K562 (cell line): ENCODE results near the gene ZNF280D.

Experiments
- BDP1 ChIP-seq: IDR thresholded peaks from 3 replicates; pipeline ENCODE4 v1.6.1; 2011; ENCODE audit not compliant: insufficient read length, insufficient read depth
- MGA ChIP-seq: fragments of 450-650 bp; IDR thresholded peaks from 2 replicates; pipeline ENCODE4 v1.6.1; 2016; ENCODE audit warnings: mild to moderate bottlenecking, moderate library complexity
- TF ChIP-seq, protein P1 (sequence below): sonication (generic); formaldehyde crosslinking; IDR thresholded peaks from 2 replicates; pipeline ENCODE4 v1.8.1; 2023; ENCODE audit warnings: mild to moderate bottlenecking, missing genetic modification reagents

DNA sequence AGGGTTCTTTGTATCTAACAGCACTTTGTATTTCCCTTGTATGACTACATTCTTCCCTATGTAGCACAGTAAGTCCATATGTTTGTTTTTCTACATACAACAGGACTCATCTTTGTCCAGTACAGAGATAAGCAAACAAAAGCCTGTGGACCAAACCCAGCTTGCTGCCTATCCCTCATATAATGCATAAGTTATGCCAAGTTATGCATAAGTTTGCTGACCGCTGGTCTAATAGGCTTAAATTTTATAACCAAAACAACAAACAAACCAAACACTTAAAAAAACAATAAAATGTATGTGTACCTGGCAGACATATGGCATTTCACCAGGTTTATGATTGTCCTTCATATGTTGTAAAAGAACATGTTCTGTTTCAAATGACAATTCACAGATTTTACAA, 56.0 kb downstream of the ZNF280D start:
- no peak for TF ChIP-seq BDP1
- TF ChIP-seq, protein P1, sequence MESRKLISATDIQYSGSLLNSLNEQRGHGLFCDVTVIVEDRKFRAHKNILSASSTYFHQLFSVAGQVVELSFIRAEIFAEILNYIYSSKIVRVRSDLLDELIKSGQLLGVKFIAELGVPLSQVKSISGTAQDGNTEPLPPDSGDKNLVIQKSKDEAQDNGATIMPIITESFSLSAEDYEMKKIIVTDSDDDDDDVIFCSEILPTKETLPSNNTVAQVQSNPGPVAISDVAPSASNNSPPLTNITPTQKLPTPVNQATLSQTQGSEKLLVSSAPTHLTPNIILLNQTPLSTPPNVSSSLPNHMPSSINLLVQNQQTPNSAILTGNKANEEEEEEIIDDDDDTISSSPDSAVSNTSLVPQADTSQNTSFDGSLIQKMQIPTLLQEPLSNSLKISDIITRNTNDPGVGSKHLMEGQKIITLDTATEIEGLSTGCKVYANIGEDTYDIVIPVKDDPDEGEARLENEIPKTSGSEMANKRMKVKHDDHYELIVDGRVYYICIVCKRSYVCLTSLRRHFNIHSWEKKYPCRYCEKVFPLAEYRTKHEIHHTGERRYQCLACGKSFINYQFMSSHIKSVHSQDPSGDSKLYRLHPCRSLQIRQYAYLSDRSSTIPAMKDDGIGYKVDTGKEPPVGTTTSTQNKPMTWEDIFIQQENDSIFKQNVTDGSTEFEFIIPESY (CRISPR knock-in tag) = no peak
- no peak for TF ChIP-seq MGA
